K562 (cell line): ENCODE data around the gene GPX1. TPM values are rescaled to one million over a fixed set of nuclear protein-coding genes. Genes with fewer than 3 reads are reported as not detected.

Experiments used
- BHLHE40 ChIP-seq: IDR thresholded peaks from 2 replicates; pipeline ENCODE4 v1.6.1; 2011; ENCODE audit warnings: low read length, improper control_type of control experiment
- CEBPB ChIP-seq: fragments of 450-650 bp; IDR thresholded peaks from 2 replicates; pipeline ENCODE4 v1.6.1; 2016; ENCODE audit warnings: missing genetic modification characterization, missing compliant biosample characterization
- DPF2 ChIP-seq: fragments of 450-650 bp; IDR thresholded peaks from 2 replicates; pipeline ENCODE4 v1.6.1; 2016
- KHSRP ChIP-seq: fragments of 450-650 bp; IDR thresholded peaks from 2 replicates; pipeline ENCODE4 v1.6.1; 2017
- MNT ChIP-seq, 2 experiments: fragments of 450-650 bp; conservative IDR thresholded peaks; 2 replicates each; pipeline ENCODE4 v1.6.1; 2017; ENCODE audit warnings: mild to moderate bottlenecking in 2 of 2, moderate library complexity in 2 of 2
- MYC ChIP-seq, 2 experiments: fragments of 250-450 bp in 1 of 2; sonication (Bioruptor Pico) in 1 of 2; IDR thresholded peaks; 2 replicates each; pipeline versions ENCODE4 v1.5.1 to v1.6.1; 2012 to 2021; ENCODE audit warnings: low read depth in 2 of 2, borderline replicate concordance in 1 of 2, improper control_type of control experiment in 1 of 2, low read length in 1 of 2, mild to moderate bottlenecking in 1 of 2, moderate library complexity in 1 of 2
- NFIC ChIP-seq: fragments of 450-650 bp; IDR thresholded peaks from 2 replicates; pipeline ENCODE4 v1.6.1; 2017; ENCODE audit warnings: mild to moderate bottlenecking, inconsistent platforms
- PHB2 ChIP-seq: fragments of 450-650 bp; IDR thresholded peaks from 2 replicates; pipeline ENCODE4 v1.6.1; 2017; ENCODE audit warnings: low read depth
- POLR2H ChIP-seq: IDR thresholded peaks from 2 replicates; pipeline ENCODE4 v1.6.1; 2016; ENCODE audit warnings: missing genetic modification characterization, low read depth, mild to moderate bottlenecking, control low read depth, missing compliant biosample characterization, moderate library complexity
- PRMT5 ChIP-seq: sonication (generic); formaldehyde crosslinking; IDR thresholded peaks from 2 replicates; pipeline ENCODE4 v1.5.0; 2020; ENCODE audit warnings: missing genetic modification reagents
- PTRF ChIP-seq: fragments of 450-650 bp; IDR thresholded peaks from 2 replicates; pipeline ENCODE4 v1.6.1; 2016; ENCODE audit warnings: mild to moderate bottlenecking, missing genetic modification characterization, missing compliant biosample characterization
- SMARCE1 ChIP-seq: fragments of 450-650 bp; IDR thresholded peaks from 2 replicates; pipeline ENCODE4 v1.7.1; 2016; ENCODE audit warnings: mild to moderate bottlenecking
- STAT5A ChIP-seq: IDR thresholded peaks from 2 replicates; pipeline ENCODE4 v1.6.1; 2012; ENCODE audit warnings: low read length, inconsistent platforms, borderline replicate concordance
- ZBTB33 ChIP-seq: sonication (generic); formaldehyde crosslinking; IDR thresholded peaks from 2 replicates; pipeline ENCODE4 v1.8.1; 2023; ENCODE audit warnings: mild to moderate bottlenecking, missing genetic modification reagents
- ZBTB40 ChIP-seq, 2 experiments: fragments of 450-650 bp in 1 of 2; sonication (generic) in 1 of 2; formaldehyde crosslinking in 1 of 2; IDR thresholded peaks; 2 replicates each; pipeline versions ENCODE4 v1.7.1 to v1.9.0; 2016 to 2022; ENCODE audit warnings: inconsistent platforms in 1 of 2, mild to moderate bottlenecking in 1 of 2, missing genetic modification reagents in 1 of 2
- polyA plus RNA-seq, 8 experiments: library from polyadenylated mRNA; depleted of rRNA in 4 of 8; stranded (reverse) in 5 of 8; unstranded in 3 of 8; fragments of >200 nt; fragmentation: Nextera tagmentation in 2 of 8; fragmentation: Illumina TruSeq in 1 of 8; extraction: Ambion mirVana in 2 of 8; extraction: Trizol in 1 of 8; gene quantifications; 2 replicates each; pipeline versions ENCODE4 v1.2.1 to v1.2.3, GENCODE V29; 2011 to 2014; ENCODE audit warnings: inconsistent platforms in 1 of 8, missing spikeins in 1 of 8
- total RNA-seq, 7 experiments: library from RNA; depleted of rRNA in 6 of 7; stranded (reverse); fragments of >200 nt in 6 of 7; fragmentation: Illumina TruSeq in 2 of 7; extraction: Trizol in 2 of 7; gene quantifications; 2 replicates each; pipeline versions ENCODE4 v1.2.1 to v1.2.3, GENCODE V29; 2011 to 2021; ENCODE audit warnings: low replicate concordance in 1 of 7

The GPX1 gene
- total and polyA plus RNA-seq, 9 of the 15 experiments (the other 6 are each of a cell fraction or from before 2014, with no cell fraction given): 0.08 to 1.3 (median 0.21) TPM; not detected in 5

GRCh38 chr3:49349348-49350114, 8.6 kb downstream of the GPX1 start (continued):
- TF ChIP-seq MNT (conservative IDR thresholded peaks at IDR 0.05): peak in 1 of 2 experiments; percentile 50; a peak in 2 of 4 replicates
- TF ChIP-seq SMARCE1: peak; percentile 95
- TF ChIP-seq PTRF (tag): no peak
- TF ChIP-seq PRMT5: no peak
- TF ChIP-seq DPF2: peak; percentile 97
- peak; percentile 77 for TF ChIP-seq CEBPB (tag)
- TF ChIP-seq MYC (IDR thresholded peaks at IDR 0.05; ENCODE audit: low read depth, low read length): peak; percentile 21; the same call in 1 of the 2 replicates
- TF ChIP-seq MYC (CRISPR knock-in tag; IDR thresholded peaks at IDR 0.05; ENCODE audit: borderline replicate concordance, low read depth): no peak
- no peak for TF ChIP-seq ZBTB33
- no peak for TF ChIP-seq ZBTB40 (IDR thresholded peaks at IDR 0.05)
- TF ChIP-seq ZBTB40 (CRISPR knock-in tag; IDR thresholded peaks at IDR 0.05): no peak
- TF ChIP-seq BHLHE40: peak; percentile 69; the same call in 1 of the 2 replicates
- TF ChIP-seq KHSRP: peak; percentile 61; the same call in 1 of the 2 replicates
- peak; percentile 73 for TF ChIP-seq STAT5A
- TF ChIP-seq PHB2: peak; percentile 74
- TF ChIP-seq NFIC: peak; percentile 85
- no peak for TF ChIP-seq POLR2H (tag)
